ENCODE measurements around the gene CEP135. TPM values are rescaled to one million over a fixed set of nuclear protein-coding genes. Genes with fewer than 3 reads are reported as not detected.
A peak's percentile ranks its signal among the peaks of the same experiment; 100 is the strongest.

CEP135 gene
- total RNA-seq, 2 experiments from 2014 or later, result 12.5 to 12.9 TPM

- Mint-ChIP-seq H3K36me3 (ENCODE audit: low read depth) (peaks cover 19% of the 10 kb centered on the region), H3K27me3 (no peaks in the 10 kb centered on the region), H3K9me3 (peaks cover 10% of the 10 kb centered on the region), H3K27ac (no peak overlapping the region), H3K4me1 (ENCODE audit: low read depth) (no peaks in the 10 kb centered on the region), H3K4me3 (no peak overlapping the region)
- CTCF ChIA-PET, result interaction anchor here (0.9 to 2.8 kb wide), 2 partner anchors 10 kb away, joined by 3 to 7 read pairs; partner anchors contain the start of gene CEP135
- TF ChIP-seq CTCF (IDR thresholded peaks at IDR 0.05), result no peak
- DNase-seq (no peak), ATAC-seq (no peak)
- intact Hi-C loops (cut with micrococcal nuclease), result no loop called here
- POLR2A ChIA-PET, result no interaction called here
These were observed 10.3 kb upstream of the CEP135 start for GRCh38 chr4:55938481-55938880.

GRCh38 chr4:55939421-55939820 is 9.3 kb upstream of the CEP135 start:
- POLR2A ChIA-PET, result no interaction called here

GRCh38 chr4:55941881-55942396 is 6.8 kb upstream of the CEP135 start:
- POLR2A ChIA-PET, result no interaction called here
- peaks cover 18% of the 10 kb centered on the region for H3K36me3 Mint-ChIP-seq (ENCODE audit: low read depth)
- ATAC-seq, result no peak
- no peak overlapping the region for H3K27ac Mint-ChIP-seq
- no peak overlapping the region for H3K4me3 Mint-ChIP-seq
- no peaks in the 10 kb centered on the region for H3K27me3 Mint-ChIP-seq
- H3K4me1 Mint-ChIP-seq (ENCODE audit: low read depth), result peaks cover under 1% of the 10 kb centered on the region
- no peak for TF ChIP-seq CTCF (IDR thresholded peaks at IDR 0.05)
- no peak for DNase-seq
- intact Hi-C loops (cut with micrococcal nuclease), result no loop called here
- H3K9me3 Mint-ChIP-seq, result peaks cover 5% of the 10 kb centered on the region
- CTCF ChIA-PET, result no interaction called here

More at GRCh38 chr4:55939421-55939820, 9.3 kb upstream of the CEP135 start:
- intact Hi-C loops (cut with micrococcal nuclease), result no loop called here
- CTCF ChIA-PET, result interaction anchor here (0.9 kb wide), 1 partner anchor 9 kb away, joined by 3 read pairs; the partner anchor contains the start of gene CEP135
- ATAC-seq (no peak), DNase-seq (no peak)
- H3K4me1 Mint-ChIP-seq (ENCODE audit: low read depth), result no peaks in the 10 kb centered on the region
- peaks cover 10% of the 10 kb centered on the region for H3K9me3 Mint-ChIP-seq
- H3K4me3 Mint-ChIP-seq, result no peak overlapping the region
- no peaks in the 10 kb centered on the region for H3K27me3 Mint-ChIP-seq
- TF ChIP-seq CTCF (IDR thresholded peaks at IDR 0.05), result no peak
- H3K36me3 Mint-ChIP-seq (ENCODE audit: low read depth), result peaks cover 19% of the 10 kb centered on the region
- H3K27ac Mint-ChIP-seq, result no peak overlapping the region

GRCh38 chr4:55947254-55947882 is 1.4 kb upstream of the CEP135 start:
- no peak for TF ChIP-seq CTCF (IDR thresholded peaks at IDR 0.05)
- no peaks in the 10 kb centered on the region for H3K27me3 Mint-ChIP-seq
- CTCF ChIA-PET, result interaction anchor here (1.1 to 3.2 kb wide), 11 partner anchors 11 to 702 kb away, joined by 3 to 28 read pairs (median 10); partner anchors contain the start of genes AASDH, PAICS and PPAT
- ATAC-seq (no peak), DNase-seq (peak; percentile 27)
- peak overlapping the region; percentile 83 for H3K4me3 Mint-ChIP-seq
- intact Hi-C loops (cut with micrococcal nuclease), result loop anchor here (5.0 kb wide), 2 partner anchors 95 to 355 kb away; no protein-coding TSS in a partner anchor
- POLR2A ChIA-PET, result interaction anchor here (1.1 to 1.4 kb wide), 2 partner anchors 22 to 489 kb away, joined by 3 to 5 read pairs; partner anchors contain the start of gene PAICS
- H3K9me3 Mint-ChIP-seq, result no peaks in the 10 kb centered on the region
- H3K27ac Mint-ChIP-seq, result peak overlapping the region; percentile 94
- H3K36me3 Mint-ChIP-seq (ENCODE audit: low read depth), result no peaks in the 10 kb centered on the region
- peaks cover 23% of the 10 kb centered on the region for H3K4me1 Mint-ChIP-seq (ENCODE audit: low read depth)

All from activated CD8-positive, alpha-beta T cell treated with anti-CD3 and anti-CD28 coated beads for 36 hours (primary cell).